Naive B cell (primary cell): ENCODE measurements around the gene RDH12. TPM values are rescaled to one million over a fixed set of nuclear protein-coding genes. Genes with fewer than 3 reads are reported as not detected.
"Not testable (repeated sequence)": the region's sequence is repeated elsewhere in the genome, so short reads cannot be mapped to it uniquely, and the experiment has no call there.

Experiments
- ATAC-seq, 2 donors: fragments of 150-1000 bp; cut with Tn5 transposase; 2 replicates each; pipeline ENCODE4 v1.10.0; 2021; ENCODE audit warnings: low read depth in 2 of 2, mild to moderate bottlenecking in 2 of 2, moderate library complexity in 2 of 2
- DNase-seq: peaks from one replicate; pipeline ENCODE4 v3.0.0; 2022
- H3K27ac Mint-ChIP-seq, 6 donors: one replicate each; pipeline ENCODE4 v1.8.0; 2020 to 2022; ENCODE audit warnings: mild to moderate bottlenecking in 6 of 6, mixed read lengths in 6 of 6, moderate library complexity in 5 of 6, inconsistent platforms in 2 of 6
- H3K27me3 Mint-ChIP-seq, 3 donors: one replicate each; pipeline ENCODE4 v1.8.0; 2021 to 2022; ENCODE audit warnings: mixed read lengths in 3 of 3, mild to moderate bottlenecking in 1 of 3
- H3K36me3 Mint-ChIP-seq, 2 donors: one replicate each; pipeline ENCODE4 v1.8.0; 2020 to 2022; ENCODE audit warnings: mixed read lengths in 2 of 2, inconsistent platforms in 1 of 2, mild to moderate bottlenecking in 1 of 2
- H3K4me1 Mint-ChIP-seq, 3 donors: one replicate each; pipeline ENCODE4 v1.8.0; 2020 to 2022; ENCODE audit warnings: mixed read lengths in 3 of 3, inconsistent platforms in 1 of 3, mild to moderate bottlenecking in 1 of 3, moderate library complexity in 1 of 3
- H3K4me3 Mint-ChIP-seq, 8 donors: one replicate each; pipeline ENCODE4 v1.8.0; 2020 to 2022; ENCODE audit warnings: mild to moderate bottlenecking in 8 of 8, mixed read lengths in 8 of 8, moderate library complexity in 8 of 8, inconsistent platforms in 2 of 8
- H3K9me3 Mint-ChIP-seq, 7 donors: one replicate each; pipeline ENCODE4 v1.8.0; 2020 to 2022; ENCODE audit warnings: mixed read lengths in 7 of 7, mild to moderate bottlenecking in 5 of 7, inconsistent platforms in 2 of 7, moderate library complexity in 1 of 7
- polyA plus RNA-seq, 6 donors: library from polyadenylated mRNA; unstranded; fragments of 300-500 nt; fragmentation: Illumina TruSeq; gene quantifications; one replicate each; pipeline ENCODE4 v1.2.3, GENCODE V29; 2021; ENCODE audit warnings: low read depth in 6 of 6

RDH12 gene
- polyA plus RNA-seq, 6 donors from 2014 or later, result not detected

DNA sequence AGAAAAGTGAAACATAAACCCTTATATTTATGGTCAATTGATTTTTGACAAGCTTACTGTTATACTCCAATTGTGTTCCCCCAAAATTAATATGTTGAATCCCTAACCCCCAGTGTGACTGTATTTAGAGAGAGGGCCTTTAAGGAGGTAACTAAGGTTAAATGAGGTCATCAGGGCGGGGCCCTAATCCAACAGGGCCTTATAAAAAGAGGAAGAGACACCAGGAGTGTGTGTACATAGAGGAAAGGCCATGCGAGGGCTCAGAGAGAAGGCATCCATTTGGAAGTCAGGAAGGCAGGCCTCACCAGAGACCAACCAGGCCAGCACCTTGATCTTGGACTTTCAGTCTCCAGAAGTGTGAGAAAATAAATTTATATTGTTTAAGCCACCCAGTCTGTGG is 20.7 kb upstream of the RDH12 start:
- no peak for DNase-seq
- no peak overlapping the region for H3K4me3 Mint-ChIP-seq
- ATAC-seq, result peak; percentile 40 to 59
- peak overlapping the region in 1 of 6 donors; percentile 77 for H3K27ac Mint-ChIP-seq
- no peaks in the 10 kb centered on the region for H3K9me3 Mint-ChIP-seq
- H3K36me3 Mint-ChIP-seq, result peaks cover 4 to 9% of the 10 kb centered on the region in 2 donors
- no peaks in the 10 kb centered on the region for H3K27me3 Mint-ChIP-seq
- peaks cover 8 to 18% (median 14%) of the 10 kb centered on the region in 3 donors for H3K4me1 Mint-ChIP-seq

- no peaks in the 10 kb centered on the region for H3K27me3 Mint-ChIP-seq
- no peak for ATAC-seq
- no peak overlapping the region for H3K4me3 Mint-ChIP-seq
- peaks cover 10 to 18% (median 14%) of the 10 kb centered on the region in 3 donors for H3K4me1 Mint-ChIP-seq
- no peak for DNase-seq
- H3K27ac Mint-ChIP-seq, result peak overlapping the region in 2 of 6 donors; percentile 3 to 61
- H3K9me3 Mint-ChIP-seq, result no peaks in the 10 kb centered on the region
- H3K36me3 Mint-ChIP-seq, result peaks cover 16 to 17% of the 10 kb centered on the region in 2 donors
These were observed 17.8 kb upstream of the RDH12 start for GRCh38 chr14:67683842-67684241.

- ATAC-seq, result no peak
- H3K4me3 Mint-ChIP-seq, result no peak overlapping the region
- H3K27ac Mint-ChIP-seq, result peak overlapping the region in 1 of 6 donors; percentile 24
- peaks cover 13 to 18% (median 16%) of the 10 kb centered on the region in 3 donors for H3K4me1 Mint-ChIP-seq
- H3K36me3 Mint-ChIP-seq, result peaks cover 22 to 24% of the 10 kb centered on the region in 2 donors
- DNase-seq, result no peak
- no peaks in the 10 kb centered on the region for H3K27me3 Mint-ChIP-seq
- H3K9me3 Mint-ChIP-seq, result no peaks in the 10 kb centered on the region
These were observed 11.7 kb upstream of the RDH12 start for GRCh38 chr14:67690011-67690410.

DNA sequence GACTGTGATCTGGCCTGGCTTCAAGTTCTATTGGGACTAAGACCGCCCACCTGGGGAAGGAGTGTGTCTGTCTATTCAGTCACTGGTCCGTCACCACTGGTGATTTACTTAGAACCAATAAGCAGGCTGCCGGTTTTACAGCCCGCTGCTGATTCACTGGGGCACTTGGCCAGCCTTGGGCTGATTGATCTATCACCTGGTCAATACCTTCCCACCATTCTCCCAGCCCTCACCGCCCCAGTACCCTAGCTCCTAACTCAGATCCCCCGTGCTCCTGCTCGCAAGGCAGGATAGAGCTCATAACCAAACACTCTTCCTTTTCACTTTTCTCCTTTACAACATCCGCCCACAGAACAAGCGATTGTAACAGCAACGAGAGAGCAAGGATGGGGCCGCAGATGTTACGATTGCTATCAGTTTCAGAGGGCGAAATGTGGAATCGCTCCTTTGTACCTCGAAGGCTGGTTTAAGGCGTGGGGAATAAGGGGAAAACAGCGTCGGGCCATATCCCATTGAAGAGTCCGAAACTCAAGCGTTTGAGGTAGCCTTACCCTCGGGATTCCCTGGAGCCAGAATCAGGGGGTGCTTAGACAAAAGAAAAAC is 6.8 kb upstream of the RDH12 start:
- no peaks in the 10 kb centered on the region for H3K9me3 Mint-ChIP-seq
- H3K4me1 Mint-ChIP-seq, result peaks cover 13 to 25% (median 14%) of the 10 kb centered on the region in 3 donors
- ATAC-seq, result peak; percentile 62 to 68
- DNase-seq, result peak; percentile 51
- peak overlapping the region; percentile 83 to 98 (median 92) for H3K4me3 Mint-ChIP-seq
- H3K36me3 Mint-ChIP-seq, result peaks cover 0 to 6% of the 10 kb centered on the region in 2 donors
- no peaks in the 10 kb centered on the region for H3K27me3 Mint-ChIP-seq
- peak overlapping the region; percentile 72 to 96 (median 93) for H3K27ac Mint-ChIP-seq

GRCh38 chr14:67695394-67695949 is 6.2 kb upstream of the RDH12 start, which contains the start of gene RDH11:
Gene RDH11 (minus strand): TSS chr14:67695764. CDS start chr14:67695703, 61 bp downstream.
- H3K27me3 Mint-ChIP-seq, result no peaks in the 10 kb centered on the region
- ATAC-seq (peak; percentile 95), DNase-seq (peak; percentile 75)

DNA sequence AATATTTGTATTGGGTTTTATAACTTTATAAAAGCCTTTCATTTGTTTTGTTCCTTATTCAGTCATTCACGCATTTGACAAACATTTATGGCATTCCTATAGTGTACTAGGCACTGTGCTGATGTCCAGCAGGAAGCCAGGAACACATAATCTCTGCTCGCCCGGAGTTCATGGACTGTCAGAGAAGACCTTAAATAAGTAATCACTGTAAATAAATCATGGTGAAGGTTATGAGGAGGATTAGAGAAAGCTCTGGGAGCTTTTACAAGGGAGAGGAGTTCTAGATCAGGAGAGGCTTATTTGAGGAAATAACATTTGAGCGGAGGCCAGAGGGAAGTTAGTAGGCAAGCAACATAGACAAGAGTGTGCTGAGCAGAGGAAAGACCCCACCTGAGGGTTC is 4.7 kb upstream of the RDH12 start:
- Mint-ChIP-seq H3K4me3 (peak overlapping the region in 1 of 8 donors; percentile 91), H3K27ac (no peak overlapping the region), H3K4me1 (peaks cover 9 to 25% (median 14%) of the 10 kb centered on the region in 3 donors), H3K9me3 (no peaks in the 10 kb centered on the region), H3K27me3 (no peaks in the 10 kb centered on the region), H3K36me3 (peaks cover 0 to 4% of the 10 kb centered on the region in 2 donors)
- DNase-seq (no peak), ATAC-seq (no peak)

More at GRCh38 chr14:67695394-67695949, 6.2 kb upstream of the RDH12 start, which contains the start of gene RDH11:
- Mint-ChIP-seq H3K36me3 (peaks cover 0 to 6% of the 10 kb centered on the region in 2 donors), H3K4me1 (peaks cover 13 to 25% (median 14%) of the 10 kb centered on the region in 3 donors), H3K27ac (peak within 1 kb of the TSS; percentile 72 to 96 (median 93)), H3K4me3 (peak within 1 kb of the TSS; percentile 83 to 98 (median 92)), H3K9me3 (no peaks in the 10 kb centered on the region)

DNA sequence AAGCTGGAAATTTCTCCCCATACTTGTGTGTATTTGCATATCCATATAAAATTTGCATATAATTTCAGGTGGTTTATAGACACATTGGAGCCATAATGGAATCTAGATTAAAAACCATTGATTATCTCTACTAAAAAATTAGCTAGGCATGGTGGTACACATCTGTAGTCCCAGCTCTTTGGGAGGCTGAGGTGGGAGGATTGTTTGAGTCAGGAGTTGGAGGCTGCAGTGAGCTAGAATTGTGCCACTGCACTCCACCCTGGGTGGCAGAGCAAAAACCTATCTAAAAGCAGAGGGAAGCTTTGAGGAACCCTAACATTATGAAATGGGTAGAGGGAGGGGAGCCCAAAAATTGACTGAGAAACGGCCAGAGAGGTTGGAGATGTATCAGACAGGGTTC is 3.5 kb upstream of the RDH12 start:
- peaks cover 9 to 25% (median 14%) of the 10 kb centered on the region in 3 donors for H3K4me1 Mint-ChIP-seq
- no peak for ATAC-seq
- no peak for DNase-seq
- peak overlapping the region in 1 of 8 donors; percentile 12 for H3K4me3 Mint-ChIP-seq
- H3K27me3 Mint-ChIP-seq, result no peaks in the 10 kb centered on the region
- H3K36me3 Mint-ChIP-seq, result no peaks in the 10 kb centered on the region
- no peaks in the 10 kb centered on the region for H3K9me3 Mint-ChIP-seq
- no peak overlapping the region for H3K27ac Mint-ChIP-seq

DNA sequence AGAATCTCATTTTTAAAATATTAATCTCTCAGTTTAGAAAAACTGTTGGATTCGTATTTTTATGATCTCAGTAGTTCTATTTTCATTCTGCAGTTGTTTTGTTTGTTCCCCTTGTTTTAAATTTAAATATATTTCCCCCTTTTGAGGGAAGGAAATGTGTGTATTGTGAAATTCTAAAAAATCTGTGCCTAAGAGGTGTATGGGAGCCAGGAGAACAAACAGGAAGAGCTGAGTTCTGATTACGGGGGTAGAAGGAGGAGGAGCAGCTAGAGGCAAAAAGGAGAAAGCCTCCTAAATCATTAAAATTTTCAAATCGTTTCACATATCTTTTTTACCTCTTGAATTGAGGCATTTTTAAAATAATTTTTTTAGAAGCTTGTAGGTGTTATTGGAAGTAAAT is 2.3 kb downstream of the RDH12 start:
- no peak overlapping the region for H3K4me3 Mint-ChIP-seq
- H3K4me1 Mint-ChIP-seq, result peaks cover 0 to 6% (median 5%) of the 10 kb centered on the region in 3 donors
- DNase-seq, result no peak
- H3K27ac Mint-ChIP-seq, result peak overlapping the region in 1 of 6 donors; percentile 3
- peaks cover 0 to 12% (median 3%) of the 10 kb centered on the region in 7 donors for H3K9me3 Mint-ChIP-seq
- no peaks in the 10 kb centered on the region for H3K36me3 Mint-ChIP-seq
- ATAC-seq, result no peak
- H3K27me3 Mint-ChIP-seq, result no peaks in the 10 kb centered on the region

DNA sequence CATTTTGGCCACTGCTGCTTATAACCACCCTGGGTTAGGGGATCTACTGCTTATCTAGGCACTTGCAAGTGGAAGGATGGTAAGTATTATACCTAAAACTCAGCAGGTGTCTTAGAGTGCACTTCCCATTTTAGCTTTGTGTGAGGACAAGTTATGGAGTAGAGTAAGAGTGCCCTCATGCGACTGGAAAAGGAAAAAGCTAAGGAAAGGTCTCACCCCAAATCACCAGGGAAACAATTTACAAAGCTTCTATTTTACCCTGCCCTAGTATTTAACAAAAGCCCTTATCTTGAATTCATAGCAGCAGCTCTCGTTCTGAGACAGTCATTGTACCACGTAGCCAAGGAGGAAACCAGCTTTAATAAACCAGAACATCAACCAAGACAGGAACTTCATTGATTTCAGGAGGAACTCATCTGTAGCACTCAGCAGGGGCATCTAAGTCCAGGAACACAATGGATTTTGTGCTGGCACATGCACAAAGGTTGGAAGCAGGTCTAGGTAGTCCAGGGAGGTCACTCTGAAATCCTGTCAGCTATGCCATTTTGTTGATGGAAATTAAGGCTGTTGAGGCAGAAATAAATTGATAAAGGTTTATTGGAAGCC is 2.9 kb downstream of the RDH12 start:
- ATAC-seq (peak; percentile 82 to 87), DNase-seq (peak; percentile 53)
- Mint-ChIP-seq H3K4me1 (peaks cover 0 to 6% (median 5%) of the 10 kb centered on the region in 3 donors), H3K4me3 (no peak overlapping the region), H3K36me3 (no peaks in the 10 kb centered on the region), H3K9me3 (peaks cover 0 to 18% (median 6%) of the 10 kb centered on the region in 7 donors), H3K27ac (peak overlapping the region in 1 of 6 donors; percentile 3), H3K27me3 (no peaks in the 10 kb centered on the region)

GRCh38 chr14:67705211-67705610 is 3.5 kb downstream of the RDH12 start:
- ATAC-seq (no peak), DNase-seq (no peak)
- H3K27me3 Mint-ChIP-seq, result no peaks in the 10 kb centered on the region
- H3K9me3 Mint-ChIP-seq, result peaks cover 0 to 24% (median 11%) of the 10 kb centered on the region in 7 donors
- no peak overlapping the region for H3K27ac Mint-ChIP-seq
- no peaks in the 10 kb centered on the region for H3K36me3 Mint-ChIP-seq
- peaks cover 0 to 6% (median 5%) of the 10 kb centered on the region in 3 donors for H3K4me1 Mint-ChIP-seq
- H3K4me3 Mint-ChIP-seq, result no peak overlapping the region

- H3K27me3 Mint-ChIP-seq, ATAC-seq, H3K27ac Mint-ChIP-seq, H3K36me3 Mint-ChIP-seq, DNase-seq, H3K4me1 Mint-ChIP-seq, H3K4me3 Mint-ChIP-seq: not testable (repeated sequence)
- H3K9me3 Mint-ChIP-seq, result peaks cover 0 to 32% (median 14%) of the 10 kb centered on the region in 7 donors
These were observed 7.7 kb downstream of the RDH12 start for GRCh38 chr14:67709346-67709745.

DNA sequence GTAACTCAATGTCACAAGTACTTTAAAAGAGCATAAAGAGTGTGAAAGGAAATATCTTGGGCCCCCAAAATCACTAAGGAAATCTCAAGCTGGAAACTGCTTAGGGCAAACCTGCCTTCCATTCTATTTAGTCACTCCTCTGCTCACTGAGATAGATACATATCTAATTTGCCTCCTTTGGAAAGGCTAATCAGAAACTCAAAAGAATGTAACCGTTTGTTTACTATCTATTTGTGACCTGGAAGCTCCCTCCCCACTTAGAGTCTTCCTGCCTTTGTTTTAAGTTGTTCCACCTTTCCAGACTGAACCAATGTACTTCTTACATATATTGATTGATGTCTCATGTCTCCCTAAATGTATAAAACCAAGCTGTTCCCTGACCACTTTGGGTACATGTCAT is 8.1 kb downstream of the RDH12 start:
- not testable (repeated sequence) for H3K27me3 Mint-ChIP-seq, H3K4me3 Mint-ChIP-seq, H3K4me1 Mint-ChIP-seq, DNase-seq, H3K27ac Mint-ChIP-seq, ATAC-seq, H3K36me3 Mint-ChIP-seq
- peaks cover 0 to 32% (median 14%) of the 10 kb centered on the region in 7 donors for H3K9me3 Mint-ChIP-seq

GRCh38 chr14:67710209-67710608 is 8.5 kb downstream of the RDH12 start:
- Mint-ChIP-seq H3K4me3 (no peak overlapping the region), H3K4me1 (no peaks in the 10 kb centered on the region), H3K9me3 (peaks cover 0 to 32% (median 14%) of the 10 kb centered on the region in 7 donors), H3K36me3 (no peaks in the 10 kb centered on the region), H3K27me3 (peaks cover 0 to 8% (median 4%) of the 10 kb centered on the region in 3 donors), H3K27ac (no peak overlapping the region)
- no peak for DNase-seq
- ATAC-seq, result no peak
